HFF-Myc (cell line): Measurements from ENCODE around the gene RCBTB2.

Experiments used
- DNase-seq: peaks from one replicate; pipeline ENCODE4 v3.0.0-alpha.2; 2011; ENCODE audit warnings: low read depth; ENCODE audit errors: extremely low read depth
- H3K4me3 ChIP-seq: replicated peaks from 2 replicates; pipeline ENCODE4 v1.5.1; 2011; ENCODE audit warnings: low read depth, mild to moderate bottlenecking, control low read depth, low read length
- CTCF ChIP-seq: IDR thresholded peaks from 2 replicates; pipeline ENCODE4 v1.5.1; 2012; ENCODE audit warnings: mild to moderate bottlenecking, low read depth, low read length, control low read depth; ENCODE audit errors: missing control alignments

Gene RCBTB2

DNA sequence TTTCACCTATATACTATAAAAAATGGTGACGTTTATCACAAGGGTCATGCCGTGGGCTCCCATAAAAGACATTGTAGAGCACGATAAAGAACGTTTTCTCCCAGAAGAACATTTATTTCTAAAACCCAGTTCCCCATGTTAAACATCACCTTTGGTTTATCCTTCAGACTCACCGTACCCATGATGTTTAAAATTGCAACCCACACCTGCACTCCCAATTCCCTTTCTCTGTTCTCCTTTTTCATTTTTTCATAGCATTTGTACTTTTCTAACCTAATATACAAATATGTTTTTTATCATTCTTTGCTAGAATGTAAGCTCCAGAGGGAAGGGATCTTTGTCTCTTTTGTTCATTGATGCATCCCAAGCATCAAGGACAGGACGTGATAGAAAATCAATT lies 2.0 kb downstream of the RCBTB2 start:
- no peak for DNase-seq
- no peak overlapping the region for H3K4me3 ChIP-seq

GRCh38 chr13:48528720-48529119 lies 4.2 kb downstream of the RCBTB2 start:
- no peak for DNase-seq
- H3K4me3 ChIP-seq = no peak overlapping the region
- TF ChIP-seq CTCF = no peak

More for the DNA sequence above, 2.0 kb downstream of the RCBTB2 start:
- TF ChIP-seq CTCF = no peak

- DNase-seq = no peak
- no peak overlapping the region for H3K4me3 ChIP-seq
- TF ChIP-seq CTCF = no peak
These were observed 4.9 kb downstream of the RCBTB2 start for GRCh38 chr13:48527955-48528354.

DNA sequence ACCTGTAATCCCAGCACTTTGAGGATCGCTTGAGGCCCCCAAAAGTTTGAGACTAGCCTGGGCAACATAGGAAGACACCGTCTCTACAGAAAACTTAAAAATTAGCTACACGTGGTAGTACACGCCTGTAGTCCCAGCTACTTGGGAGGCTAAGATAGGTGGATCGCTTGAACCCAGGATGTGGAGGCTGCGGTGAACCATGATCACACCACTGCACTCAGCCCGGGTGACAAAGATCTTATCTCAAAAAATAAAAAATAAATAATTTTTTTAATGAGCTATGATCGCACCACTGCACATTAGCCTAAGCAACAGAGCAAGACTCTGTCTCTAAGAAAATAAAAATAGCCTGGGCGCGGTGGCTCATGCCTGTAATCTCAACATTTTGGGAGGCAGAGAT lies 6.6 kb downstream of the RCBTB2 start:
- no peak overlapping the region for H3K4me3 ChIP-seq
- DNase-seq = no peak
- TF ChIP-seq CTCF = no peak

DNA sequence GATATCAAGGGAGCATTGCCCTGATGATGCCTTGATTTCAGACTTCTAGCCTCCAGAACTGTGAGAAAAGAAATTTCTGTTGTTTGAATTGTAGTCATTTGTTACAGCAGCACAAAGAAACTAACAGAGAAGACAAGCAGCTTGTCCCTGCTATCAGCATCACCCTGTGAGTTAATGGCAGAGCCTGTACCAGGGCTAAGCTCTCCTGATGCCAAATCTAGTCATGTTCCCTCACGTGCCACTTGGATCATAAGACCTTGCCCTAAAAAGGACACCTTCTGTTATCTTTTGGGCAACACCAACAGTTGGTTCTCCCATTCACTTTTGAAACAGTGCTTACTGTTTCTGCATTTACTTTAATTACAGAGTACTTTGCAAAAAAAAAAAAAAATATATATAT lies 14.8 kb downstream of the RCBTB2 start:
- no peak for DNase-seq
- no peak for TF ChIP-seq CTCF
- H3K4me3 ChIP-seq = no peak overlapping the region

DNA sequence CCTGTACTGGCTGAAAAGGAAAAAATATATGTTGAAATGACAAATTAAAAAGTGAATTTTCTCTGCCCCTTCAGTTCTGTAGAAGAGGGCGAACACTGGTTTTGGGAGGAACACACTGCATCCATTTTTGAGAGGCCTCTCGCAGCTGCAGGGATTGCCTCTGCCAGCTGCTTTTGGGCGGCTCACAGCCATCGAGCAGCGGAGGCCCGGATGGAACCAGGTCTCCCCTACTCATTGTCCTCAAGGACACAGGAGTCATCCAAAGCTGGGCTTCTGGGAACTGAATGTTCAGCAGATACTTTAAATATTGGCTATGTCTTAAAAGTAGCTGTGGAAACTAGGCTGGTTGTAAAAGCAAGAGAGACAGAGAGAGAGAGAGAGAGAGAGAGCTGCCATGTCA lies 17.1 kb downstream of the RCBTB2 start:
- no peak for DNase-seq
- TF ChIP-seq CTCF = no peak
- no peak overlapping the region for H3K4me3 ChIP-seq

DNA sequence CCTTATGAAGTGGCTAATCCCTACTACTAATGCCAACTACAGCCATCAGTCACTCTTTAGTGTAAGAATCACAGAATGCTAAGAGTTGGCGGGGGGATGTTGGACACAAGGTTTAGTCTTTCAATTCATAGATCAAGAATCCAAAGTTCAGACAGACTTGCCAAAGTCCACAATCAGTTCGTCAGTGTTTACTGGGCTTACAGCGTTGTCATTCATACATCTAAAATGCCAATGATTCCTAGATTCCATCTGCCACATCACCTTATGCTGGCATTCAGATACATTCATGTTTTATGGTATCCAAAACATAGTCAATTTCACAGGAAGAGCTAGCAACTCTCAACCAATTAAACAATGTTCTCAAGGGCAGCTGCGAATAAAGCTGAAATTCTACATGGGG lies 18.1 kb downstream of the RCBTB2 start:
- DNase-seq = no peak

More for the DNA sequence above, 18.1 kb downstream of the RCBTB2 start:
- no peak overlapping the region for H3K4me3 ChIP-seq
- TF ChIP-seq CTCF = no peak
